ENCODE measurements around the gene P4HA2. TPM values are rescaled to one million over a fixed set of nuclear protein-coding genes. Genes with fewer than 3 reads are reported as not detected.

P4HA2 gene
- total RNA-seq, 1 experiment from 2014 or later: 25.1 TPM

DNA sequence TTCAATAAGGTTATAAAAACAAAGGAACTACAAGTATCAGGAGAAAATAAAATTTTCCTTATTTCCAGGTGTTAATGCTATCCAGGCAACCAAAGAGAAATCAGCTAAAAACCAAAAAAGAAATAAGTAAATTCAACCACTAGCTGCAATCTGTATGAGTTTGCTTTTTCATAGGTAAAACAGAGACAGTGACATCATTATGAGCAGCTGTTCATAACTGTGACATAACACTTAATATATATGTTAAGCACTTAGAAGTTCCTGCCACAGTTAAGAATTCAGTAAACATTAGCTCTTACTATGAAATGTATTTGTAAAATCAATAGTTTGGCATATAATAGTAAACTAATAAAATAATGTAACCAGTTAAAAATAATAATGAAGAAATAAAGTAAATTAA is 20.9 kb downstream of the P4HA2 start:
- Histone ChIP-seq H3K27ac (ENCODE audit: low read length) (no peak overlapping the region), H3K4me3 (ENCODE audit: low read depth in 2 of 2, low read length in 2 of 2) (no peak overlapping the region), H3K9me3 (ENCODE audit: control insufficient read depth, insufficient read depth, low read depth, low read length) (no peaks in the 10 kb centered on the region), H3K36me3 (ENCODE audit: control insufficient read depth, insufficient read depth, low read length) (no peaks in the 10 kb centered on the region), H3K4me1 (ENCODE audit: control insufficient read depth, insufficient read depth, low read length) (no peaks in the 10 kb centered on the region), H3K27me3 (ENCODE audit: control insufficient read depth, insufficient read depth, low read length) (no peaks in the 10 kb centered on the region)
- ATAC-seq (no peak), DNase-seq (ENCODE audit: low read depth, low spot score) (no peak)
- TF ChIP-seq, protein P1, sequence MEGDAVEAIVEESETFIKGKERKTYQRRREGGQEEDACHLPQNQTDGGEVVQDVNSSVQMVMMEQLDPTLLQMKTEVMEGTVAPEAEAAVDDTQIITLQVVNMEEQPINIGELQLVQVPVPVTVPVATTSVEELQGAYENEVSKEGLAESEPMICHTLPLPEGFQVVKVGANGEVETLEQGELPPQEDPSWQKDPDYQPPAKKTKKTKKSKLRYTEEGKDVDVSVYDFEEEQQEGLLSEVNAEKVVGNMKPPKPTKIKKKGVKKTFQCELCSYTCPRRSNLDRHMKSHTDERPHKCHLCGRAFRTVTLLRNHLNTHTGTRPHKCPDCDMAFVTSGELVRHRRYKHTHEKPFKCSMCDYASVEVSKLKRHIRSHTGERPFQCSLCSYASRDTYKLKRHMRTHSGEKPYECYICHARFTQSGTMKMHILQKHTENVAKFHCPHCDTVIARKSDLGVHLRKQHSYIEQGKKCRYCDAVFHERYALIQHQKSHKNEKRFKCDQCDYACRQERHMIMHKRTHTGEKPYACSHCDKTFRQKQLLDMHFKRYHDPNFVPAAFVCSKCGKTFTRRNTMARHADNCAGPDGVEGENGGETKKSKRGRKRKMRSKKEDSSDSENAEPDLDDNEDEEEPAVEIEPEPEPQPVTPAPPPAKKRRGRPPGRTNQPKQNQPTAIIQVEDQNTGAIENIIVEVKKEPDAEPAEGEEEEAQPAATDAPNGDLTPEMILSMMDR (IDR thresholded peaks at IDR 0.05): no peak
- TF ChIP-seq TCF7L2 (IDR thresholded peaks at IDR 0.05; ENCODE audit: low read depth, low read length) (no peak), POLR2AphosphoS5 (IDR thresholded peaks at IDR 0.05; ENCODE audit: low read depth, low read length) (no peak), SIN3A (IDR thresholded peaks at IDR 0.05; ENCODE audit: borderline replicate concordance, insufficient read depth, low read depth, low read length) (no peak)
- TF ChIP-seq, protein P2, sequence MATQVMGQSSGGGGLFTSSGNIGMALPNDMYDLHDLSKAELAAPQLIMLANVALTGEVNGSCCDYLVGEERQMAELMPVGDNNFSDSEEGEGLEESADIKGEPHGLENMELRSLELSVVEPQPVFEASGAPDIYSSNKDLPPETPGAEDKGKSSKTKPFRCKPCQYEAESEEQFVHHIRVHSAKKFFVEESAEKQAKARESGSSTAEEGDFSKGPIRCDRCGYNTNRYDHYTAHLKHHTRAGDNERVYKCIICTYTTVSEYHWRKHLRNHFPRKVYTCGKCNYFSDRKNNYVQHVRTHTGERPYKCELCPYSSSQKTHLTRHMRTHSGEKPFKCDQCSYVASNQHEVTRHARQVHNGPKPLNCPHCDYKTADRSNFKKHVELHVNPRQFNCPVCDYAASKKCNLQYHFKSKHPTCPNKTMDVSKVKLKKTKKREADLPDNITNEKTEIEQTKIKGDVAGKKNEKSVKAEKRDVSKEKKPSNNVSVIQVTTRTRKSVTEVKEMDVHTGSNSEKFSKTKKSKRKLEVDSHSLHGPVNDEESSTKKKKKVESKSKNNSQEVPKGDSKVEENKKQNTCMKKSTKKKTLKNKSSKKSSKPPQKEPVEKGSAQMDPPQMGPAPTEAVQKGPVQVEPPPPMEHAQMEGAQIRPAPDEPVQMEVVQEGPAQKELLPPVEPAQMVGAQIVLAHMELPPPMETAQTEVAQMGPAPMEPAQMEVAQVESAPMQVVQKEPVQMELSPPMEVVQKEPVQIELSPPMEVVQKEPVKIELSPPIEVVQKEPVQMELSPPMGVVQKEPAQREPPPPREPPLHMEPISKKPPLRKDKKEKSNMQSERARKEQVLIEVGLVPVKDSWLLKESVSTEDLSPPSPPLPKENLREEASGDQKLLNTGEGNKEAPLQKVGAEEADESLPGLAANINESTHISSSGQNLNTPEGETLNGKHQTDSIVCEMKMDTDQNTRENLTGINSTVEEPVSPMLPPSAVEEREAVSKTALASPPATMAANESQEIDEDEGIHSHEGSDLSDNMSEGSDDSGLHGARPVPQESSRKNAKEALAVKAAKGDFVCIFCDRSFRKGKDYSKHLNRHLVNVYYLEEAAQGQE (IDR thresholded peaks at IDR 0.05; ENCODE audit: insufficient read depth in 1 of 2, low read depth in 2 of 2, low read length in 1 of 2): no peak
- ChIA-PET POLR2A (no interaction called here), CTCF (no interaction called here)
- intact Hi-C loops (cut with micrococcal nuclease; ENCODE audit: unreplicated experiment) (no loop called here), in situ Hi-C loops (cut with HindIII; ENCODE audit: low pct_unique_long_range_greater_than_20kb, low sequenced_read_pairs) (no loop called here)
- no TSS peak for BruUV-seq (replicated peaks)

DNA sequence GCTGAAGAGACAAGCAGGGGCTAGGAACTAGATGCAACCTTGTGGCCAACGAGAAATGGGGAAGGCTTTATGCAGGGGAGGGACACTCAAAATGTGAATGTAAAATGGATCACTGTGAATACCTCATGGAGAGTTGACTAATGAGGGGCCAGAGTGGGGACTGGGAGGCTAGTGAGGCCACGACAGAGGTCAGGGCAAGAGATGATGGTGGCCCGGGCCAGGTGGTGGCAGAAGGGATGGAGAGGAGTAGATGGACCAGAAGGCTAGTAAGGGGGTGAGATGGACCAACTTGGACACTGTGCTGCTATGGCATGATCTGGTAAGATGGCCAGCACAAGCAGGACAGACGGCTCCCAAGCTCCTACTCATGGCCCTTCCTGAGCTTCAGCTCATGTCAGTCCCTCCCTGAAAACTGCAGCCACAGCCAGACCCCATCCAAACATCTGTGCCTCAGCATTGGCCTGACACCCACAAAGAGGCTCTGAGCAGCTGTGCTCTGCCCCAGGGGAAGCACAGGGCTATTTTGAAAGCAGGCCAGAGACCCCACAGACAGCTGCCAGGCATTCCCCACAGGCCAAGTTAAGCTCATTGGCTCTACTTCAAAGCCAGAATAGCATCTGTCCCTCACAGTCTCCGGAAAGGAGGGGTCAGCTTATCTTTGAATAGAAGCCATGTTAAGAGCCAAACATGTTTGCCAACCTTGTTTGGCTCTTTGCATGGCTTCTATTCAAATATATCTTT is 22.1 kb downstream of the P4HA2 start:
- Histone ChIP-seq H3K4me1 (ENCODE audit: control insufficient read depth, insufficient read depth, low read length) (no peaks in the 10 kb centered on the region), H3K27me3 (ENCODE audit: control insufficient read depth, insufficient read depth, low read length) (no peaks in the 10 kb centered on the region), H3K9me3 (ENCODE audit: control insufficient read depth, insufficient read depth, low read depth, low read length) (no peaks in the 10 kb centered on the region), H3K36me3 (ENCODE audit: control insufficient read depth, insufficient read depth, low read length) (no peaks in the 10 kb centered on the region), H3K27ac (ENCODE audit: low read length) (no peak overlapping the region), H3K4me3 (ENCODE audit: low read depth in 2 of 2, low read length in 2 of 2) (no peak overlapping the region)
- POLR2A ChIA-PET: no interaction called here
- CTCF ChIA-PET: no interaction called here
- ATAC-seq: no peak
- BruUV-seq (replicated peaks): no TSS peak
- intact Hi-C loops (cut with micrococcal nuclease; ENCODE audit: unreplicated experiment) (no loop called here), in situ Hi-C loops (cut with HindIII; ENCODE audit: low pct_unique_long_range_greater_than_20kb, low sequenced_read_pairs) (no loop called here)
- no peak for TF ChIP-seq TCF7L2 (IDR thresholded peaks at IDR 0.05; ENCODE audit: low read depth, low read length)
- TF ChIP-seq POLR2AphosphoS5 (IDR thresholded peaks at IDR 0.05; ENCODE audit: low read depth, low read length): no peak
- TF ChIP-seq, protein P1 (IDR thresholded peaks at IDR 0.05): no peak
- TF ChIP-seq, protein P2 (IDR thresholded peaks at IDR 0.05; ENCODE audit: insufficient read depth in 1 of 2, low read depth in 2 of 2, low read length in 1 of 2): no peak
- no peak for TF ChIP-seq SIN3A (IDR thresholded peaks at IDR 0.05; ENCODE audit: borderline replicate concordance, insufficient read depth, low read depth, low read length)
- DNase-seq (ENCODE audit: low read depth, low spot score): no peak

Measured in Panc1 (cell line).